SK-N-SH (cell line): Measurements from ENCODE around the gene SPATA2. TPM values are rescaled to one million over a fixed set of nuclear protein-coding genes. Genes with fewer than 3 reads are reported as not detected.
A peak's percentile ranks its signal among the peaks of the same experiment; 100 is the strongest.
"Not testable (repeated sequence)": the region's sequence is repeated elsewhere in the genome, so short reads cannot be mapped to it uniquely, and the experiment has no call there.

Source experiments
- CTCF ChIA-PET: fragments of 300-600, 350-600 bp; formaldehyde crosslinking; extraction: SDS; loops from one replicate; lab custom pipeline; 2021; lab: Yijun Ruan, JAX
- POLR2A ChIA-PET: fragments of 350-600 bp; sonication (Branson Sonifier 250); formaldehyde crosslinking; extraction: SDS; loops from one replicate; lab custom pipeline; 2020; ENCODE audit warnings: antibody characterized with exemption, inconsistent platforms; lab: Yijun Ruan, JAX
- DNase-seq: peaks from one replicate; pipeline ENCODE4 v3.0.0; 2012
- H2AFZ ChIP-seq: fragments of 200-600 bp; sonication (generic); 2 replicates; pipeline ENCODE4 v1.8.1; 2016; ENCODE audit warnings: antibody characterized with exemption, mild to moderate bottlenecking, low read depth
- H3F3A ChIP-seq: fragments of 200-600 bp; sonication (generic); replicated peaks from 2 replicates; pipeline ENCODE3; 2016; ENCODE audit warnings: antibody characterized with exemption, mild to moderate bottlenecking; ENCODE audit not compliant: insufficient read depth
- H3K27ac ChIP-seq, 2 experiments: fragments of 200-500 bp in 1 of 2; fragments of 200-600 bp in 1 of 2; sonication (Bioruptor generic) in 1 of 2; sonication (generic), shearing (Covaris generic) in 1 of 2; 2 replicates each; pipeline versions ENCODE4 v1.5.1 to v1.6.1; 2014 to 2016; ENCODE audit warnings: low read depth in 2 of 2, inconsistent platforms in 1 of 2, low read length in 1 of 2, mild to moderate bottlenecking in 1 of 2, mixed read lengths in 1 of 2
- H3K27me3 ChIP-seq: fragments of 200-600 bp; sonication (generic), shearing (Covaris generic); 2 replicates; pipeline ENCODE4 v1.6.1; 2016; ENCODE audit warnings: mixed run types; ENCODE audit not compliant: insufficient read depth
- H3K36me3 ChIP-seq, 2 experiments: fragments of 200-500 bp in 1 of 2; fragments of 200-600 bp in 1 of 2; sonication (Bioruptor generic) in 1 of 2; sonication (generic) in 1 of 2; replicated peaks in 1 of 2; 2 replicates each; pipeline versions ENCODE3 to v1.5.1; 2014 to 2016; ENCODE audit warnings: low read length in 1 of 2, mild to moderate bottlenecking in 1 of 2; ENCODE audit not compliant: insufficient read depth in 2 of 2, control insufficient read depth in 1 of 2
- H3K4me1 ChIP-seq, 2 experiments: fragments of 200-500 bp in 1 of 2; fragments of 200-600 bp in 1 of 2; sonication (Bioruptor generic) in 1 of 2; sonication (generic), shearing (Covaris generic) in 1 of 2; 2 replicates each; pipeline versions ENCODE4 v1.5.1 to v1.6.1; 2014 to 2016; ENCODE audit warnings: low read depth in 1 of 2, low read length in 1 of 2, mixed run types in 1 of 2; ENCODE audit not compliant: insufficient read depth in 2 of 2, control insufficient read depth in 1 of 2
- H3K4me2 ChIP-seq: fragments of 200-600 bp; sonication (generic), shearing (Covaris generic); 2 replicates; pipeline ENCODE4 v1.6.1; 2017; ENCODE audit warnings: mixed run types
- H3K4me3 ChIP-seq, 2 experiments: fragments of 200-500 bp in 1 of 2; fragments of 200-600 bp in 1 of 2; sonication (Bioruptor generic) in 1 of 2; sonication (generic), shearing (Covaris generic) in 1 of 2; 2 replicates each; pipeline versions ENCODE4 v1.5.1 to v1.8.1; 2014 to 2016; ENCODE audit warnings: low read depth in 2 of 2, inconsistent platforms in 1 of 2, low read length in 1 of 2, mild to moderate bottlenecking in 1 of 2, mixed read lengths in 1 of 2, moderate library complexity in 1 of 2
- H3K79me2 ChIP-seq: fragments of 200-600 bp; sonication (generic); 2 replicates; pipeline ENCODE4 v1.8.1; 2017; ENCODE audit warnings: mild to moderate bottlenecking; ENCODE audit not compliant: insufficient read depth
- H3K9ac ChIP-seq: fragments of 200-600 bp; sonication (generic); 2 replicates; pipeline ENCODE4 v1.6.1; 2017; ENCODE audit warnings: mixed run types
- H3K9me2 ChIP-seq: fragments of 200-600 bp; sonication (generic); 2 replicates; pipeline ENCODE4 v1.6.1; 2017; ENCODE audit warnings: mixed run types
- H3K9me3 ChIP-seq: fragments of 200-600 bp; sonication (generic); 2 replicates; pipeline ENCODE4 v1.6.1; 2017; ENCODE audit warnings: mixed run types, mild to moderate bottlenecking, moderate library complexity
- H4K20me1 ChIP-seq: fragments of 200-600 bp; sonication (generic); 2 replicates; pipeline ENCODE4 v1.6.1; 2017; ENCODE audit warnings: mild to moderate bottlenecking, mixed run types; ENCODE audit not compliant: insufficient read depth
- EZH2phosphoT487 ChIP-seq: fragments of 200-600 bp; sonication (generic); IDR thresholded peaks from 2 replicates; pipeline ENCODE4 v1.6.1; 2017; ENCODE audit warnings: low read depth, mixed run types, mild to moderate bottlenecking, antibody characterized with exemption, moderate library complexity, borderline replicate concordance
- GABPA ChIP-seq: IDR thresholded peaks from 2 replicates; pipeline ENCODE4 v1.4.0; 2012; ENCODE audit warnings: low read depth, mild to moderate bottlenecking
- MEF2A ChIP-seq: IDR thresholded peaks from 2 replicates; pipeline ENCODE4 v1.4.0; 2012; ENCODE audit warnings: low read depth, borderline replicate concordance
- NFIC ChIP-seq: IDR thresholded peaks from 2 replicates; pipeline ENCODE4 v1.4.0; 2012; ENCODE audit warnings: borderline replicate concordance
- PBX3 ChIP-seq: IDR thresholded peaks from 2 replicates; pipeline ENCODE4; 2012
- REST ChIP-seq: IDR thresholded peaks from 2 replicates; pipeline ENCODE4 v1.6.1; 2012; ENCODE audit warnings: mild to moderate bottlenecking, low read depth, low read length, moderate library complexity
- TEAD4 ChIP-seq: IDR thresholded peaks from 2 replicates; pipeline ENCODE4 v1.4.0; 2012; ENCODE audit warnings: mild to moderate bottlenecking, borderline replicate concordance; ENCODE audit not compliant: insufficient read depth
- WGBS: methylation state at CpG from one replicate; pipeline ENCODE4 v1.1.6; 2017; ENCODE audit warnings: low lambda C conversion rate; 5-methylcytosine and 5-hydroxymethylcytosine counted together
- polyA plus RNA-seq, 3 experiments: library from polyadenylated mRNA; depleted of rRNA; stranded (reverse); fragments of >200 nt; gene quantifications; 2 replicates each; pipeline ENCODE4 v1.2.3, GENCODE V29; 2012
- TF ChIP-seq, protein P1 (sequence below): IDR thresholded peaks from 2 replicates; pipeline ENCODE4 v1.4.0; 2012; ENCODE audit warnings: low read depth, borderline replicate concordance

SPATA2 gene
- polyA plus RNA-seq, 1 of the 3 experiments (the other 2 are of a cell fraction), result 7.2 TPM

GRCh38 chr20:49961413-49961812 is 46.1 kb upstream of the SPATA2 start:
- CTCF ChIA-PET, result interaction anchor here (0.7 to 1.5 kb wide), 2 partner anchors 18 to 110 kb away, joined by 3 to 5 read pairs; no protein-coding TSS in a partner anchor
- no peak overlapping the region for H3K4me2 ChIP-seq

DNA sequence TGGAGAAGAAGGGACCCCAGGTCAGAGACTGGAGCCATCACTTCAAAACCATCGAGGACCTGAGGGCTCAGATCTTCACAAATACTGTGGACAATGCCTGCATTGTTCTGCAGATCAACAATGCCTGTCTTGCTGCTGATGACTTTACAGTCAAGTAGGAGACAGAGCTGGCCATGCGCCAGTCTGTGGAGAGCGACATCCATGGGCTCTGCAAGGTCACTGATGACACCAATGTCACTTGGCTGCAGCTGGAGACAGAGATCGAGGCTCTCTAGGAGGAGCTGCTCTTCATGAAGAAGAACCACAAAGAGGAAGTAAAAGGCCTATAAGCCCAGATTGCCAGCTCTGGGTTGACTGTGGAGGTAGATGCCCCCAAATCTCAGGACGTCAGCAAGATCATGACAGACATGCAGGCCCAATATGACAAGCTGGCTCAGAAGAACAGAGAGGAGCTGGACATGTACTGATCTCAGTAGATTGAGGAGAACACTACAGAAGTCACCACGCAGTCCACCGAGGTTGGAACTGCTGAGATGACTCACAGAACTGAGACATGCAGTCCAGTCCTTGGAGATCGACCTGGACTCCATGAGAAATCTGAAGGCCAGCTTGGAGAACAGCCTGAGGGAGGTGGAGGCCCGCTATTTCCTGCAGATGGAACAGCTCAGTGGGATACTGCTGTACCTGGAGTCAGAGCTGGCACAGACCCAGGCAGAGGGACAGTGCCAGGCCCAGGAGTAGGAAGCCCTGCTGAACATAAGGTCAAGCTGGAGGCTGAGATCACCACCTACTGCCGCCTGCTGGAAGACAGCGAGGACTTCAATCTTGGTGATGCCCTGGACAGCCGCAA is 42.0 kb upstream of the SPATA2 start:
- DNase-seq, POLR2A ChIA-PET, H3K9me2 ChIP-seq, H3K9me3 ChIP-seq, H2AFZ ChIP-seq, H3K4me3 ChIP-seq, H3K27me3 ChIP-seq, H3K9ac ChIP-seq, H4K20me1 ChIP-seq, H3K27ac ChIP-seq, H3K4me1 ChIP-seq, H3K4me2 ChIP-seq: not testable (repeated sequence)
- Histone ChIP-seq H3K36me3 (peaks cover 17 to 55% of the 10 kb centered on the region in 2 experiments), H3F3A (peaks cover 12% of the 10 kb centered on the region), H3K79me2 (peaks cover 13% of the 10 kb centered on the region)
- WGBS, result 94% methylated on average over 11 of the region's 12 CpGs
- CTCF ChIA-PET, result interaction anchor here (0.8 to 0.9 kb wide), 2 partner anchors 24 to 114 kb away, joined by 3 read pairs; no protein-coding TSS in a partner anchor

More at GRCh38 chr20:49961413-49961812, 46.1 kb upstream of the SPATA2 start:
- no peaks in the 10 kb centered on the region for H3K9me2 ChIP-seq
- no peak for TF ChIP-seq MEF2A
- TF ChIP-seq PBX3, result no peak
- TF ChIP-seq TEAD4, result no peak
- no peak for TF ChIP-seq EZH2phosphoT487
- TF ChIP-seq, protein P1, sequence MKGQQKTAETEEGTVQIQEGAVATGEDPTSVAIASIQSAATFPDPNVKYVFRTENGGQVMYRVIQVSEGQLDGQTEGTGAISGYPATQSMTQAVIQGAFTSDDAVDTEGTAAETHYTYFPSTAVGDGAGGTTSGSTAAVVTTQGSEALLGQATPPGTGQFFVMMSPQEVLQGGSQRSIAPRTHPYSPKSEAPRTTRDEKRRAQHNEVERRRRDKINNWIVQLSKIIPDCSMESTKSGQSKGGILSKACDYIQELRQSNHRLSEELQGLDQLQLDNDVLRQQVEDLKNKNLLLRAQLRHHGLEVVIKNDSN, result no peak
- no peak for TF ChIP-seq GABPA
- TF ChIP-seq REST, result no peak
- TF ChIP-seq NFIC, result no peak
- no peak overlapping the region for H3K9ac ChIP-seq
- WGBS, result 84% methylated on average over 4 of the region's 4 CpGs
- no peaks in the 10 kb centered on the region for H4K20me1 ChIP-seq
- no peaks in the 10 kb centered on the region for H3K79me2 ChIP-seq
- H3K4me1 ChIP-seq, result peaks cover 0 to 2% of the 10 kb centered on the region in 2 experiments; a peak in 1 of 4 replicates
- no peak overlapping the region for H2AFZ ChIP-seq
- H3K27me3 ChIP-seq, result no peaks in the 10 kb centered on the region
- H3K36me3 ChIP-seq, result peaks cover 0 to 19% of the 10 kb centered on the region in 2 experiments
- H3K4me3 ChIP-seq, result no peak overlapping the region
- peak overlapping the region in 1 of 2 experiments; percentile 42; a peak in 2 of 4 replicates for H3K27ac ChIP-seq
- no peak for DNase-seq
- POLR2A ChIA-PET, result no interaction called here
- H3K9me3 ChIP-seq, result no peaks in the 10 kb centered on the region
- H3F3A ChIP-seq, result peaks cover 8% of the 10 kb centered on the region
